ENCODE results near the gene NEK1.
"Not testable (repeated sequence)": the region's sequence is repeated elsewhere in the genome, so short reads cannot be mapped to it uniquely, and the experiment has no call there.

Gene NEK1

DNA sequence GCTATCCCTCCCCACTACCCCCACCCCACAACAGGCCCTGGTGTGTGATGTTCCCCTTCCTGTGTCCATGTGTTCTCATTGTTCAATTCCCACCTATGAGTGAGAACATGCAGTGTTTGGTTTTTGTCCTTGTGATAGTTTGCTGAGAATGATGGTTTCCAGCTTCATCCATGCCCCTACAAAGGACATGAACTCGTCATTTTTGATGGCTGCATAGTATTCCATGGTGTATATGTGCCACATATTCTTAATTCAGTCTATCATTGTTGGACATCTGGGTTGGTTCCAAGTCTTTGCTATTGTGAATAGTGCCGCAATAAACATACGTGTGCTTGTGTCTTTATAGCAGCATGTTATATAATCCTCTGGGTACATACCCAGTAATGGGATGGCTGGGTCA lies 118.1 kb downstream of the NEK1 start:
- DNase-seq (ENCODE audit: low spot score), result not testable (repeated sequence)

DNA sequence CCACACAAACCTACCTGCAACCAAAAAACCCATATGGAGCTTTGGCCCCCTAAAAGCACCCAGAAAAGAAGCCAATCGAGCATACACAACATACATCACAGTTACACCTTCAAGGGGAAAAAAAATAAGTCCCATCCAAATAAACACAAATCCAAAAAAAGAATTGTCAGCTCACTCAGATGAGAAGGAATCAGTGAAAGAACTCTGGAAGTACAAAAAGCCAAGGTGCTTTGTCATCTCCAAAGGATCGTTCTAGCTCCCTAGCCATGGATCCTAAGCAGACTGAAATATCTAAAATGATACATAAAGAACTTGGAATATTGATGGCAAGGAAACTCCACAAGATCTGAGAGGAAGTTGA lies 119.2 kb downstream of the NEK1 start:
- no peak for DNase-seq (ENCODE audit: low spot score)

DNA sequence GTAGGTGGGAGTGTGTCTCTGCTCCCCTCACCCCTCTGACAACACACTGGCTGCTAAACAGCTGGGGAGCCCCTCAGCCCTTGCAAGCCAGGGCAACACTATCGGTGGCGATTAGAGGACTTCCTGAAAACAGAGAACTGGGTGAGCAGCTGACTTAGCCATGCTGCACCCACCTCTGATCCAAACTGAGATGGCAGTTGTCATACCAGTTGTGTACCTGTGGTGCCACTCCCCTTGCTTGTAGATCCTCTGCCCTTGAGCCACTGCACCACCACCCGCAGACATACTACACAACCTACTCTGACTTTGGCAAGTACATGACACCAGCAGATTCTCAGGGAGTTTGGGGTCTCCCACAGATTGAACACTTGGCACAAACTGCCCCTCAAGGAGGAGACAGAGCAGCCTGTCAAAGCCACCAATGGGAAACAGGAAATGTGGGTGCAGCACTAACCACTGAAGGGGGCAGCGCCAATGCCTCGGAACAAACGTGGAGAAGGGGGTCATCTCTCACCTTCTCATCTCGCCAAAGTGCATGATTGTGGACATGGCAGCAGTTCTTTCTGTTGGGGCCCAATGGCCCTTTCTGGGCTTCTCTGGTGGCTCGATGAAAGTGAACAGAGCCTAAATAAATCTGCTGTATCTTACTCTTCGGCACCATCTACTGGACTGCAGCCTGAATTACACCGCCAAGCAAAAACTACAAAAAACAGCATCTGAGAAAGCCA lies 119.8 kb downstream of the NEK1 start:
- DNase-seq (ENCODE audit: low spot score), result peak; percentile 45

DNA sequence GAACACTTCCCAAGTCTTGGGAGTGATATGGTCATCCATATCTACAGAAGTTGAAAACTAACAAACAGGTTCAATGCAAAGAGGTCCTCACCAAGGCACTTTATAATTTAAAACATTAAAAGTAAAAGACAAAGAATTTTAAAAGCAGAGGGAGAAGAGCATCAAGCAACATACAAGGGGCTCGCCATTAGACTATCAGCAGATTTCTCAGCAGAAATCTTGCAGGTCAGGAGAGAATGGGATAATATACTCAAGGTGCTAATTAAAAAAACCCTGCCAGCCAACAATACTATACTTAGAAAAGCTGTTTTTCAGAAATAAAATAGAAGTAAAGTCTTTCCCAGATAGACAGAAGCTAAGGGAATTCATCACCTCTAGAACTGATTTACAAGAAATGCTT lies 121.2 kb downstream of the NEK1 start:
- DNase-seq (ENCODE audit: low spot score), result no peak

DNA sequence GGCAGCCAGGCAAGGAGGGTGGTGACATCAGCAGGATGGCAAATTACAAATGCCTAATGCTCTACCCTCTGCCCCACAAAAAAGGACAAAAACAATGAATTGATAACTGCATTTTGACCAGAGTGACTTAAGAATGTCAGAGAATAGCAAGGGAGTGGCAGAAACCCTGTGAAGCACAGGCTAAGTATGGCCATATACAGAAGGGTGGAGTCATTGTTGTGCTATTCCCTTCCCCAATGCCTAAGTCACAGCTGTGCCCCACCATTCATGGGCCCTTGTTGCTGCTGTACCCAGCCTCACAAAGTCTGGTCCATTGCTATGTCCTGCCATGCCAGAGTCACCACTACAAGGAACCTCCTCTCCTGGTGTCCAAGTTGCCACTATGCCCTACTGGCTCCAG lies 123.1 kb downstream of the NEK1 start:
- no peak for DNase-seq (ENCODE audit: low spot score)

DNA sequence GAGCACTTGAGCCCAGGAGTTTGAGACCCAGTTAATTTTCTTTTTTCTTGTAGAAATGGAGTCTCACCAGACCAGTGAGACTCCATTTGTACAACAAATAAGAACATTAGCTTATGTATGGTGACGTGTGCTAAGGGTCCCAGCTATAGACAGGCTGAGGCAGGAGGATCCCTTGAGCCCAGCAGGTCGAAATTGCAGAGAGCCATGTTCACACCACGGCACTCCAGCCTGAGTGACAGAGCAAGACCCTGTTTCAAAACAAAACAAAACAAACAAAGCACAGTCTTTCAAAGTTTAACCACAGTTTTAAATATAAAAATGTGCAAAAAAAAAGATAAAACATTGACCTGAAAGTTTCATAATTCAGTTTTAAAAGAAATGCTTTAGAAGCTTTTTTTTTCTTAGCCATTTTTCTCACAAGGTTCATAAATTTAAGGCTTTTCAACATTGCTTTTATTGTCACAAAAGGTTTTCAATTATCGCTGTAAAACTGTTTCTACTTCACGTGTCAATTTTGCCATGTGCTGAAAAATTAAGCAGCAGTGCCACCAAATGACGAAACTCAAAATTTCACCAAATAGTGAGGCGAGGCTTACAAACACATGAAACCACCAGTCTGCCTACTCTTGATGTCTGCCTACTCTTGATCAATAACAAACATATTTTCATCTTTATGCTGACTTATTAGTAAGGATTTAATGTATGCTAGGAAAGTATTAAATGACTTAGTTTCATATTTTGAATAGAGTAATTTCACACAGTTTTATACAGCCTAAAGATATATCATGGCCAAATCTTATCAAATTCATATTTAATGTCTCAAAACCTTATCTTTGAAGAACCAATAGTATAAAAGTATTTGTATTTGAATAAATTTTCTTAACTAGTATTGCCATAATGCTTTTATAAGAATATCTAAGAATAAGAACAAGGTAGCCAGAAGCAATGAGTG lies 126.3 kb downstream of the NEK1 start:
- DNase-seq (ENCODE audit: low spot score), result peak; percentile 45

DNA sequence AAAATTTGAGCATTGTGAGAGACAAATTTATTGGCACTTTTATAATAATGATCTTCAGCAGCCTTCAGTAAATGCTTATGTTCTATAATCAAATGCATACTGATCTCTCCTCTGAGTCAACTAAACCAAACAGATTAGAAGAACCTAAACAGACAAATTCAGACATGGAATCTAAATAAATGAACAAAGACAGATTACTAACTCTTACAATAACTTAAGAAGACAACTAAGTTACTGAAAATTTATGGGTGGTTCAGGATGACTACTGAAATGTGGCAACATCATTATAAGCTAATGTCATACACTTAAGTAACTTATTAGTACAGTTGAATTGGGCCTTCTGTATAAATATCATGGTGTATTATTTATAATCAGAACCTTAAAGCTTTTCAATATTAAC lies 127.3 kb downstream of the NEK1 start:
- no peak for DNase-seq (ENCODE audit: low spot score)

DNA sequence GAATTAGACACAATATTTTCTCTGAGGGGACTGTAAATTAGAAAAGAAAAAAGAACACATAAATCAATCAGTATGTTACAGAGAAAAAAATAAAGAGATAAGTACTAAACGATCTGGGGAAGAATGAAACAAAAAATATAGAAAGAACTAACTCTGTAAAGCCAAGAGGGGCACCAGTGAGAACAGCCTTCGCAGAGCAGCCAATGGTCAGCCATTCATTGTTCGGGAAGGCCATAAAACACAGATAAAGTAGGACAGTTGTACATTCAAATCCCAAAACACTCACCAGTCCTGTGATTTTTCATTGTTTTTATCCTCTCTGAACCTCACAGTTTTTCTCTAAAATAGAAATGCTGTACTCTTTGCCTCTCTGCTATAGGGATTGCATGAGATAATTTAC lies 127.9 kb downstream of the NEK1 start:
- no peak for DNase-seq (ENCODE audit: low spot score)

DNA sequence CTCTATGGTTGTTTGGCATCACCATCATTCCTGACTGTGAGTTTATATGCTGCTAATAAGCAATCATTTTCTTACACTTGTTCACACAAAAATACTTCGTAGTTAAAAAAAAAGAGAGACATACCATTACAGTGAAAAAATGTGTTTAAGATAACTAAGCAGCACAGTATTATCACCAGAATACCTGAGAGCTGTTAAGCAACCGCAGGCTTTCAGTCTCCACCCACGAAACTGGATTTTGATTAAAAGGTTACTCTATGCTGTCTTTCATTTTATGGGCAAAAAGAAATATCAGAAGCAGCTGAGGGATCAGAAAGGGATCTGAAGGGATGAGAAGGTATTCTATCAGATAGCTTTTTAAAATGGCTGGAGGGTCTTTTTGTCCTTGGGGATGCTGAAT lies 148.3 kb downstream of the NEK1 start:
- DNase-seq (ENCODE audit: low spot score), result no peak

DNA sequence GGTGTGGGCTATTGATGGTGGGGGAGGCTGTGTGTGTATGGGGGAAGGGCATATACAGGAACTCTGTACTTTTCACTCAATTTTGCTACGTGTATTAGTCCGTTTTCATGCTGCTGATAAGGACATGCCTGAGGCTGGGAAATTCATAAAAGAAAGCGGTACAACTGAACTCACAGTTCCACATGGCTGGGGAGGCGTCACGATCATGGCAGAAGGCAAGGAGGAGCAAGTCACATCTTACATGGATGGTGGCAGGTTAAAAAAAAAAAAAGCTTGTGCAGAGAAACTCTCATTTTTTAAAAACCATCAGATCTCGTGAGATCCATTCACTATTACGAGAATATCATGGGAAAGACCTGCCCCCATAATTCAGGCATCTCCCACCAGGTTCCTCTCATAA lies 152.3 kb downstream of the NEK1 start:
- DNase-seq (ENCODE audit: low spot score), result no peak

DNA sequence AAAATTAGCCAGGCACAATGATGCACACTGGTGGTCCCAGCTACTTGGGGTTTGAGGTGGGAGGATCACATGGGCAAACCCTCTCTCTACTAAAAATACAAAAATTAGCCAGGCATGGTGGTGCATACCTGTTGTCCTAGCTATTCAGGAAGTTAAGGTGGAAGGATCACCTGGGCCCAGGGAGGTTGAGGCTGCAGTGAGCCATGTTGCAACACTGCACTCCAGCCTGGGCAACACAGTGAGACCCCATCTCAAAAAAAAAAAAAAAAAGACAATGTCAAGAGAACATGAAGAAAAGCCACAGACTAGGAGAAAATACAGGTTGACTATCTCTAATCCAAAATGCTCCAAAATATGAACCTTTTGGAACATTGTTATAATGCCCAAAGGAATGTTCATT lies 153.8 kb downstream of the NEK1 start:
- DNase-seq (ENCODE audit: low spot score), result no peak

DNA sequence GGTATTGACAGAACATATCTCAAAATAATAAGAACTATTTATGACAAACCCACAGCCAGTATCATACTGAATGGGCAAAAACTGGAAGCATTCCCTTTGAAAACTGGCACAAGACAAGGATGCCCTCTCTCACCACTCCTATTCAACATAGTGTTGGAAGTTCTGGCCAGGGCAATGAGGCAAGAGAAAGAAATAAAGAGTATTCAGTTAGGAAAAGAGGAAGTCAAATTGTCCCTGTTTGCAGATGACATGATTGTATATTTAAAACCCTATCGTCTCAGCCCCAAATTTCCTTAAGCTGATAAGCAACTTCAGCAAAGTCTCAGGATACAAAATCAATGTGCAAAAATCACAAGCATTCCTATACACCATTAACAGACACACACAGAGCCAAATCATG lies 159.7 kb downstream of the NEK1 start:
- DNase-seq (ENCODE audit: low spot score), result not testable (repeated sequence)

DNA sequence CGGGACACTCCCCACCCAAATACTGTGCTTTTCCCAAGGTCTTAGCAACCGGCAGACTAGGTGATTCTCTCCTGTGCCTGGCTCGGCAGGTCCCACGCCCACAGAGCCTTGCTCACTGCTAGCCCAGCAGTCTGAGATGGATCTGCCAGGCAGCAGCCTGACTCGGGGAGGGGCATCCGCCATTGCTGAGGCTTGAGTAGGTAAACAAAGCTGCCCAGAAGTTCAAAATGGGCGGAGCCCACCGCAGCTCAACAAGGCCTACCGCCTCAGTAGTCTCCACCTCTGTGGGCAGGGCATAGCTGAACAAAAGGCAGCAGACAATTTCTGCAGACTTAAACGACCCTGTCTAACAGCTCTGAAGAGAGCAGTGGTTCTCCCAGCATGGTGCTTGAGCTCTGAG lies 163.4 kb downstream of the NEK1 start:
- DNase-seq (ENCODE audit: low spot score), result not testable (repeated sequence)

DNA sequence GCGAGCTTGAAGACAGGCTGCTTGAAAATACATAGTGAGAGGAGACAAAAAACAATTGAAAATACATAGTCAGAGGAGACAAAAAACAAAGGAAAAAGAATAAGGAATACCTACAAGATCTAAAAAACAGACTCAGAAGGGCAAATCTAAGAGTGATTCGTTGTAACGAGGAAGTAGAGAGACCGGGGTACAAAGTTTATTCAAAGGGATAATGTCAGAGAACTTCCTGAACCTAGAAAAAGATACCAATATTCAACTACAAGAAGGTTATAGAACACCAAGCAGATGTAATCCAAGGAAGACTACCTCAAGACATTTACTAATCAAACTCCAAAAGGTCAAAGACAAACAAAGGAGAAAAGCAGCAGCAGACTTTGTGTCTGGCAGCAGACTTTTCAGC lies 165.6 kb downstream of the NEK1 start:
- no peak for DNase-seq (ENCODE audit: low spot score)

DNA sequence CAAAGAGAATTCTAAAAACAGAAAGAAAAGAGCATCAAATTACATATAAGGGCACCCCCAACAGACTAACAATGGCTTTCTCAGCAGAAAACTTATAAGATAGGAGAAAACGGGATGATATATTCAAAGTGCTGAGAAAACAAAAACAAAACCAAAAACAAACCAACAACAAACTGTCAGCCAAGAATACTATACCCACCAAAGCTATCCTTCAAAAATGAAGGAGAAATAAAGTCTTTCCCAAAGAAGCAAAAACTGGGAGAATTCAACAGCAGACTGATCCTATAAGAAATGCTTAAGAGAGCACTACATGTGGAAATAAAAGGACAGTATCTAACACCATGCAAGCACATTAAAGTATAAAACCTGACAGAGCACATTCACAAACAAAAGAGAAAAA lies 168.6 kb downstream of the NEK1 start:
- DNase-seq (ENCODE audit: low spot score), result no peak

DNA sequence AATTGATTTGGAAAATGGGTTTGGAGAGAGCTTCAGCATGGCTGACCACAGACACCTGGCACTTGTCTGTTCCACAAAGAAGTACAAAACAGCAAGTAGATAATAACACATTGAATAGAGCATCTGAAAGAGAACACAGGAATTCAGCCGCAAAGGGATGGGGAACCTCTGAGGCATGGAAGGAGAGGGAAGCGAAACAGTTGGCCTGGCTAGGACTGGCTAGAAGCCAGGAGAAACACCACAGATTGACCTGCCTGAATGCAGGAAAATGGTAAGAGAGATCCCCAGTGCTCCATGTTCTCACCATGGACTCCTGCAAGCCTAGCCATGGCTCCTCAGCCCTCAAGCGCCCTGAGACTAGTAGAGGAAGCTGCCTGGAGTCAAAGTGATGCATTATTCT lies 171.9 kb downstream of the NEK1 start:
- DNase-seq (ENCODE audit: low spot score), result no peak

DNA sequence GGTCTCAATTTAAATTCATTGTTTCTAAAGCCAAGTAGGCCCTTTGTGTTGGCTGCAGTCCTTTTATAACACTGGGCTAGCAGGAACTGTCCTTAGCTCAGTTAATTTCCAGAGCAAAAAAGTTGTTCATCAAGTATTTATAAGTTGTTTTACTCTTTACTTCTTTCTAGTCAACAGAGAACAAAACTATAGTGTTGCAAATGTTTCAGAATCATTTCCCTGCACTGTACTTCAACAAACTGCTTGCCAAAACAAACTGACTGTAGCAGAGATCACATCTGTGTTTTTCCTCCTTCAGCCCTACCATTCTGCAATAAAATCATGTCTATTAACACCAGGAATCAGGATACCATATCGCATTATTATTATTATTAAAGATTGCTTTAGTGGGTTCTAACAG lies 173.1 kb downstream of the NEK1 start:
- no peak for DNase-seq (ENCODE audit: low spot score)

DNA sequence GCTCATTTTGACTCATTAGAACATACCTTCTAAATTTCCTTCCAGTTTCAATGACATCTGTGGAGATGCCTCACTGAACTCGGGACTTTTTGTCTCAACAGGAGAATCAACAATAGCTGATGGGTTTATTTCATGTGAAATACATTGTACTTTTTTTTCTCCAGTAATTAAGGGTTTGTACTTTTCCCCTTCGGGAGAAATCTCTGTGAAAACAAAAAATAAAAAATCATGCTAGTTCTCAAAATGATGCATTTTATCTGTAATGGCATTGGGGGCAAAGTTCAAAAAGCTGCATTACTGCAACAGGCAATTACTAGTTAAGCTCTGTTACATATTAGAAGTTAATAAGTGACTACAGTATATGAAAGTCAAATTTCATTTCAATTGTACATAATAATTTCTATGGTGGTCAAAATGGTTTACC lies 174.3 kb downstream of the NEK1 start:
- DNase-seq (ENCODE audit: low spot score), result no peak

DNA sequence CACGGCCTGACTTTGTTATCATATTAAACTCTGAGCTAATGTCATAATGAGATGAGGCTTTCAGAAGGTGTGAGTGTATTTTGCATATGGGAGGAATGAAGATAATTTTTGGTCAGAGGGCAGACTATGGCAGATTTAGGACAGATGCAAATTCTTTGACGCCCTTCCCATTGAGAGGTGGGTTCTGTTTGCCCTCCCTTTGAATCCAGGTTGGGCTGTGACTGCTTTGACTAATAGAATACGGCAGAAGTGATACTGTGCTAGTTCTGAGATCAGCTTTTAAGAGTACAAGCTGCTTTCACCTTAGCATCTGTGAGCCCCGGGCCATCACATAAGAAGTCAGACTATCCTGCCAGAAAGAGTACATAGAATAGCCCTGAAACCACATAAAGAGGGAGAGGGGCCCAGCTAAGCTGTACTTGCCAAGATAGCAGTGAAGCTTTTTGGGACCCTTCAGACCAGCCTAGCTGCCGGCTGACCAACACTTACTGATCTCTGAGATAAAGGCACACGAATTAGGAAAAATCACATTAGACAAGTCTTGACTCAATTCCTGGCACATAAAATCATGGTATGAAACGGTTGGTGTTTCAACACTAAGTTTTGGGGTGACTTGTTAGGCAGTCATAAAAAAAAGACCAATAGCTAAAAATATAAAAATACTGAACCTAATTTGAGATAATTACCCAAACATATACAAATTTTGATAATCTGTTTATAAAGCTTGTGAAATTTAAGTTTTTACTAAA lies 174.9 kb downstream of the NEK1 start:
- DNase-seq (ENCODE audit: low spot score), result no peak

DNA sequence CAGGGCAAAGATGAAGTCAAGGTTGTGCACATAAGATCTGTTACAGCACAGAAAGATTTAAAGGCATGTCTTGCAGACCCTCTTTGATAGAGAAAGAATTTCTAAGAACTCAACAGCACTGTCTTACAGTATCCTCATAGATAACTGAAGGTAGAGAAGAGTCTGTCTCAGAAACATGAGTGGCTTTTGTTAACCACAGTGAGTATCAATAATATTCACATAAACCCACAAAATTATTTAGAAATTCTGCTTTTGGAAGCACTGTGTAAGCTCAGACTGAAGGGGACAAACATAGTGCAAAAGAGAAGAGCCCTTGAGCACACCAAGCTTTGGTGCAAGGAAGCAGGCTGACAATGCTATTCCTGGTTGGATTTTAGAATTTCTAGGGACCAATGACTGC lies 175.6 kb downstream of the NEK1 start:
- no peak for DNase-seq (ENCODE audit: low spot score)

DNA sequence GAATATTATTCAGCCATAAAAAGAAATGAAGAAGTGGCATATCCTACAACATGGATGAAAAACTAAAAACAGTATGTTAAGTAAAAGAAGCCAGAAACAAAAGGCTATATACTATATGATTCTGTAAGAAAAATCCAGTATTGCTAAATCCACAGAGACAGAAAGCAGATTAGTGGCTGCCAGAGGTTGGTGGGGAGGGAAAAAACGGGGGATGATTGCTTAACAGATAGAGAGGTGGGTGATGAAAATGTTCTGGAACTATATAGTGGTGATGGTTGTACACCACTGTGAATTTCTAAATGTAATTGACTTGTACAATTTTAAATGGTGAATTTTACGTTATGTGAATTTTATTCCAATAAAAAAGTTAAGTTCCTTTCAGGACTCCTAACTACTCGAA lies 184.0 kb downstream of the NEK1 start:
- DNase-seq (ENCODE audit: low spot score), result no peak

DNA sequence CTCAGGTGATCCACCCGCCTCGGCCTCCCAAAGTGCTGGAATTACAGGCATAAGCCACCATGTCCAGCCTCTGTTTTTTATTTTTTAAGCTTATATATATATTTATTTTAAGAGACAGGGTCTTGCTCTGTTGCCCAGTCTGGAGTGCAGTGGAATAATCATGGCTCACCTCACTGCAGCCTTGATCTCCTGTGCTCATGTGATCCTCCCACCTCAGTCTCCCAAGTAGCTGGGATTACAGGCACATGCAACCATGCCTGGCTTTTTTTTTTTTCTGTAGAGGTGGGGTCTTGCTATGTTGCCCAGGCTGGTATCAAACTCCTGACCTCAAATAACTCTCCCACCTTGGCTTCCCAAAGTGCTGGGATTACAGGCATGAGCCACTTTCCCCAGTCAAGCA lies 184.7 kb downstream of the NEK1 start:
- DNase-seq (ENCODE audit: low spot score), result not testable (repeated sequence)

DNA sequence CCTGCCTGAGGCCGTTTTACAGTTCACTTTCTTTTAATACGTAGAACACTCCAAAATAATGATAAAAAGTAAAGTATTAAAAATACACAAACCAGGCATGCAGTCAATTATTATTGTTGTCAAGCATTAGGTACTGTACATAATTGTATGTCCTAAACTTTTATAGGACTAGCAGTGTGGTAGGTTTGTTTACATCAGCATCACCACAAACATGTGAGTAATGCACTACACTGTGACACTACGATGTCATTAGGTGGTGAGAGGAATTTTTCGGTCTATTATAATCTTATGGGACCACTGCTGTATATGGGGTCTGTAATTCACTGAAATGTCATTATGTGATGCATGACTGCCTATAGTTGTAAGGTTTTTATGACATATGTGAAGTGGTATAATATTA lies 192.1 kb downstream of the NEK1 start:
- DNase-seq (ENCODE audit: low spot score), result no peak

Data from CD4-positive, alpha-beta T cell treated with Interleukin-2 at 100 ng/mL for 4 hours (primary cell).